Endothelial cell of umbilical vein (primary cell): ENCODE data around the gene KCNRG.

Experiments
- CTCF ChIP-seq, 2 donors: IDR thresholded peaks; 1 replicate in 1 of 2; 2 replicates in 1 of 2; pipeline ENCODE4 v1.5.1; 2011; ENCODE audit warnings: low read length in 2 of 2, mild to moderate bottlenecking in 2 of 2, moderate library complexity in 2 of 2, control low read depth in 1 of 2, inconsistent platforms in 1 of 2, low read depth in 1 of 2; ENCODE audit not compliant: insufficient read depth in 1 of 2; ENCODE audit errors: extremely low read depth in 1 of 2
- EZH2 ChIP-seq: IDR thresholded peaks from 2 replicates; pipeline ENCODE4 v1.6.1; 2012; ENCODE audit warnings: borderline replicate concordance, low read depth, mild to moderate bottlenecking, moderate library complexity, low read length, inconsistent platforms; ENCODE audit not compliant: severe bottlenecking
- FOS ChIP-seq: IDR thresholded peaks from 2 replicates; pipeline ENCODE4 v1.6.1; 2011; ENCODE audit warnings: mild to moderate bottlenecking, low read length, moderate library complexity, borderline replicate concordance; ENCODE audit not compliant: insufficient read depth
- JUN ChIP-seq: IDR thresholded peaks from 2 replicates; pipeline ENCODE4 v1.6.1; 2011; ENCODE audit warnings: borderline replicate concordance, low read depth; ENCODE audit not compliant: insufficient read length, insufficient read depth
- MAX ChIP-seq: IDR thresholded peaks from 2 replicates; pipeline ENCODE4 v1.6.1; 2011; ENCODE audit not compliant: insufficient read depth, insufficient read length
- POLR2A ChIP-seq: IDR thresholded peaks from 2 replicates; pipeline ENCODE4 v1.6.1; 2012; ENCODE audit warnings: low read depth, mild to moderate bottlenecking, control low read depth, low read length
- POLR2AphosphoS5 ChIP-seq: IDR thresholded peaks from 2 replicates; pipeline ENCODE4 v1.6.1; 2012; ENCODE audit warnings: low read depth, mild to moderate bottlenecking, control low read depth, low read length, moderate library complexity; ENCODE audit not compliant: insufficient read depth

GRCh38 chr13:50065712-50066111, 50.5 kb downstream of the KCNRG start:
- TF ChIP-seq CTCF (IDR thresholded peaks at IDR 0.05; ENCODE audit: extremely low read depth in 1 of 2, insufficient read depth in 1 of 2, low read depth in 1 of 2, low read length in 2 of 2) (no peak), POLR2A (no peak), FOS (no peak), EZH2 (no peak), POLR2AphosphoS5 (no peak), MAX (no peak), JUN (no peak)
